Loucy (cell line): ENCODE results near the gene RAI1.

Source experiments
- H2AFZ ChIP-seq: fragments of 200-600 bp; sonication (generic); 2 replicates; pipeline ENCODE4 v1.6.0; 2016; ENCODE audit warnings: antibody characterized with exemption, mild to moderate bottlenecking, low read length, moderate library complexity
- H3F3A ChIP-seq: fragments of 200-600 bp; 2 replicates; pipeline ENCODE4 v1.6.0; 2016; ENCODE audit warnings: antibody characterized with exemption, low read depth, mild to moderate bottlenecking
- H3K27me3 ChIP-seq: fragments of 200-600 bp; sonication (generic); 2 replicates; pipeline ENCODE4 v1.6.1; 2014; ENCODE audit warnings: low read length, mild to moderate bottlenecking; ENCODE audit not compliant: insufficient read depth, poor library complexity, severe bottlenecking
- H3K36me3 ChIP-seq: fragments of 200-600 bp; sonication (generic); 2 replicates; pipeline ENCODE4 v1.6.1; 2016; ENCODE audit warnings: low read length; ENCODE audit not compliant: insufficient read depth
- H3K4me1 ChIP-seq: fragments of 200-600 bp; sonication (generic); 2 replicates; pipeline ENCODE4 v1.5.1; 2014; ENCODE audit warnings: low read length, mild to moderate bottlenecking; ENCODE audit not compliant: insufficient read depth, poor library complexity, severe bottlenecking
- H3K4me2 ChIP-seq: fragments of 200-600 bp; sonication (generic); 2 replicates; pipeline ENCODE4 v1.6.0; 2014; ENCODE audit warnings: antibody characterized with exemption, low read length, low read depth, mild to moderate bottlenecking; ENCODE audit not compliant: poor library complexity, severe bottlenecking
- H3K4me3 ChIP-seq: fragments of 200-600 bp; sonication (generic); 2 replicates; pipeline ENCODE4 v1.5.1; 2014; ENCODE audit warnings: low read length, mild to moderate bottlenecking, mixed read lengths; ENCODE audit not compliant: poor library complexity, severe bottlenecking
- H3K79me2 ChIP-seq: fragments of 200-600 bp; sonication (generic); 2 replicates; pipeline ENCODE4 v1.6.1; 2014; ENCODE audit warnings: low read length; ENCODE audit not compliant: insufficient read depth
- H3K9ac ChIP-seq: fragments of 200-600 bp; sonication (generic); 2 replicates; pipeline ENCODE4 v1.6.0; 2014; ENCODE audit warnings: mild to moderate bottlenecking, low read depth, low read length, moderate library complexity; ENCODE audit not compliant: poor library complexity, severe bottlenecking
- H3K9me2 ChIP-seq: fragments of 200-600 bp; sonication (generic); replicated peaks from 2 replicates; pipeline ENCODE4 v1.6.1; 2016; ENCODE audit warnings: low read depth, low read length, mixed read lengths
- H3K9me3 ChIP-seq: fragments of 200-600 bp; sonication (generic); 2 replicates; pipeline ENCODE4 v1.6.1; 2014; ENCODE audit warnings: mild to moderate bottlenecking, antibody characterized with exemption, low read length, low read depth; ENCODE audit not compliant: insufficient read depth
- H4K20me1 ChIP-seq: fragments of 200-600 bp; sonication (generic); 2 replicates; pipeline ENCODE4 v1.6.0; 2014; ENCODE audit warnings: antibody characterized with exemption, low read length, mild to moderate bottlenecking; ENCODE audit not compliant: insufficient read depth, poor library complexity, severe bottlenecking
- CTCF ChIP-seq: fragments of 200-600 bp; sonication (generic); conservative IDR thresholded peaks from 2 replicates; pipeline ENCODE4 v1.5.1; 2014; ENCODE audit warnings: mild to moderate bottlenecking, antibody characterized with exemption, low read length
- EZH2phosphoT487 ChIP-seq: fragments of 200-600 bp; IDR thresholded peaks from 2 replicates; pipeline ENCODE4 v1.6.1; 2018; ENCODE audit warnings: antibody characterized with exemption, mild to moderate bottlenecking, moderate library complexity, borderline replicate concordance

Gene RAI1

GRCh38 chr17:17830740-17831207 is 149.5 kb downstream of the RAI1 start:
- Histone ChIP-seq H3F3A (peaks cover 5% of the 10 kb centered on the region), H3K36me3 (no peaks in the 10 kb centered on the region), H3K27me3 (no peaks in the 10 kb centered on the region), H3K4me2 (no peak overlapping the region), H2AFZ (no peak overlapping the region), H3K9me3 (no peaks in the 10 kb centered on the region), H3K9me2 (no peaks in the 10 kb centered on the region), H4K20me1 (no peaks in the 10 kb centered on the region), H3K9ac (no peak overlapping the region), H3K4me1 (peaks cover 29% of the 10 kb centered on the region), H3K79me2 (no peaks in the 10 kb centered on the region), H3K4me3 (no peak overlapping the region)
- TF ChIP-seq CTCF (no peak), EZH2phosphoT487 (no peak)

GRCh38 chr17:17831208-17832031 is 150.2 kb downstream of the RAI1 start:
- no peaks in the 10 kb centered on the region for H3K79me2 ChIP-seq
- no peaks in the 10 kb centered on the region for H3K36me3 ChIP-seq
- no peaks in the 10 kb centered on the region for H3K9me2 ChIP-seq
- peaks cover 25% of the 10 kb centered on the region for H3K4me1 ChIP-seq
- no peak overlapping the region for H2AFZ ChIP-seq
- no peaks in the 10 kb centered on the region for H4K20me1 ChIP-seq
- H3K9ac ChIP-seq, result no peak overlapping the region
- H3K27me3 ChIP-seq, result no peaks in the 10 kb centered on the region
- H3K4me2 ChIP-seq, result no peak overlapping the region
- TF ChIP-seq CTCF (no peak), EZH2phosphoT487 (no peak)
- no peak overlapping the region for H3K4me3 ChIP-seq
- H3K9me3 ChIP-seq, result no peaks in the 10 kb centered on the region
- H3F3A ChIP-seq, result no peaks in the 10 kb centered on the region

GRCh38 chr17:17832032-17832363 is 150.7 kb downstream of the RAI1 start:
- no peaks in the 10 kb centered on the region for H3K36me3 ChIP-seq
- H3K4me2 ChIP-seq, result no peak overlapping the region
- H3K4me3 ChIP-seq, result no peak overlapping the region

More at GRCh38 chr17:17832032-17832363, 150.7 kb downstream of the RAI1 start:
- H3K4me1 ChIP-seq, result peaks cover 20% of the 10 kb centered on the region
- H3K9me3 ChIP-seq, result no peaks in the 10 kb centered on the region
- no peaks in the 10 kb centered on the region for H3K9me2 ChIP-seq
- TF ChIP-seq CTCF (no peak), EZH2phosphoT487 (no peak)
- H2AFZ ChIP-seq, result no peak overlapping the region
- H3F3A ChIP-seq, result no peaks in the 10 kb centered on the region
- H4K20me1 ChIP-seq, result no peaks in the 10 kb centered on the region
- H3K79me2 ChIP-seq, result no peaks in the 10 kb centered on the region
- no peak overlapping the region for H3K9ac ChIP-seq
- no peaks in the 10 kb centered on the region for H3K27me3 ChIP-seq
